ENCODE data around the gene CNTN1. TPM values are rescaled to one million over a fixed set of nuclear protein-coding genes. Genes with fewer than 3 reads are reported as not detected.

CNTN1 gene
- total and polyA plus RNA-seq, 2 donors (not counting 1 experiment from before 2014, with no cell fraction given), result not detected

DNA sequence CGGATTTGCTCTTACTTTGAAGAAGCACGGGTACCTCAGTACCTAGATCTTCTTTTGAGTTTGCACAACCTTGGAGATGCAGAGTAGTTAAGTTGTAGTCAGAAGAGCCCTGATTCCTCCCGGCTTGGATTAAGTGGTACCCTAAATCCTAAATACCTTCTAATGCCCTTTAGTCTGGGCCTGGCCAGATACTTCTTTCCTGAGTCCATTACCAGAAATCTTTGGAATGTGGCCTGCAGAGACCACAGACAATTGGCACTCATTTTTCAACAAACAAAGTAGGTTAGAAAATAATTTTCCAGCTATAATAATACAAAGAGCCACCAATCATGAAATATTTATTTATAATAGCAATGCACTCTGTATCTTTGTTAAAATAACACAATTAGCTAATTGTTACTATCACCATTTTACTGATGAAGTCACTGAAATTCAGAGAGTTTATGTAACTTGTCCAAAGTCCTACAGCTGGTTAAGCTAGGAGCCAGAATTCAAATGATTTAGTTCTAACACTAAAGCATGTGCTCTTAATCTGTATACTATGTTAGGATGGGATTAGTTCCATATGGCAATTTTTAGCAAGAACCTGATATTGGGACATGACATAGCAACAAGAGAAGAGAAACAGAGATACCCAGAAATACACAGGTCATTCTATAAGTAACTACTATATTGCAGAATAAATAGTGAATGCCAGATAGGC is 363.8 kb downstream of the CNTN1 start:
- no peak overlapping the region for H3K27ac ChIP-seq (ENCODE audit: low read length in 2 of 2)
- Mint-ChIP-seq H3K9me3 (ENCODE audit: insufficient read depth) (no peaks in the 10 kb centered on the region), H3K4me1 (no peaks in the 10 kb centered on the region), H3K27ac (no peak overlapping the region), H3K4me3 (no peak overlapping the region), H3K27me3 (no peaks in the 10 kb centered on the region)
- CTCF ChIA-PET, result no interaction called here
- H2AFZ ChIP-seq (ENCODE audit: insufficient read depth, low read depth, low read length, poor library complexity, severe bottlenecking), result no peak overlapping the region
- H3K4me2 ChIP-seq (replicated peaks; ENCODE audit: low read depth, low read length, poor library complexity, severe bottlenecking), result no peak overlapping the region
- H3K27me3 ChIP-seq (replicated peaks in 1 of 4; ENCODE audit: control extremely low read depth in 1 of 4, control insufficient read depth in 3 of 4, insufficient read depth in 4 of 4, low read length in 3 of 4), result no peaks in the 10 kb centered on the region
- 90% methylated on average over 2 of the region's 3 CpGs for whole genome bisulfite sequencing (ENCODE audit: insufficient coverage)
- no peaks in the 10 kb centered on the region for H3K4me1 ChIP-seq (ENCODE audit: control insufficient read depth in 2 of 2, insufficient read depth in 2 of 2, low read length in 2 of 2)
- no peaks in the 10 kb centered on the region for H3K79me2 ChIP-seq (ENCODE audit: control insufficient read depth, insufficient read depth, low read length)
- intact Hi-C loops (cut with micrococcal nuclease), result no loop called here
- no peak for TF ChIP-seq EZH2 (IDR thresholded peaks at IDR 0.05; ENCODE audit: borderline replicate concordance, insufficient read depth, low read depth, low read length, poor library complexity, severe bottlenecking)
- TF ChIP-seq, protein P1, sequence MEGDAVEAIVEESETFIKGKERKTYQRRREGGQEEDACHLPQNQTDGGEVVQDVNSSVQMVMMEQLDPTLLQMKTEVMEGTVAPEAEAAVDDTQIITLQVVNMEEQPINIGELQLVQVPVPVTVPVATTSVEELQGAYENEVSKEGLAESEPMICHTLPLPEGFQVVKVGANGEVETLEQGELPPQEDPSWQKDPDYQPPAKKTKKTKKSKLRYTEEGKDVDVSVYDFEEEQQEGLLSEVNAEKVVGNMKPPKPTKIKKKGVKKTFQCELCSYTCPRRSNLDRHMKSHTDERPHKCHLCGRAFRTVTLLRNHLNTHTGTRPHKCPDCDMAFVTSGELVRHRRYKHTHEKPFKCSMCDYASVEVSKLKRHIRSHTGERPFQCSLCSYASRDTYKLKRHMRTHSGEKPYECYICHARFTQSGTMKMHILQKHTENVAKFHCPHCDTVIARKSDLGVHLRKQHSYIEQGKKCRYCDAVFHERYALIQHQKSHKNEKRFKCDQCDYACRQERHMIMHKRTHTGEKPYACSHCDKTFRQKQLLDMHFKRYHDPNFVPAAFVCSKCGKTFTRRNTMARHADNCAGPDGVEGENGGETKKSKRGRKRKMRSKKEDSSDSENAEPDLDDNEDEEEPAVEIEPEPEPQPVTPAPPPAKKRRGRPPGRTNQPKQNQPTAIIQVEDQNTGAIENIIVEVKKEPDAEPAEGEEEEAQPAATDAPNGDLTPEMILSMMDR (IDR thresholded peaks at IDR 0.05), result no peak
- H3K9ac ChIP-seq (ENCODE audit: low read length), result no peak overlapping the region
- no peaks in the 10 kb centered on the region for H3K9me3 ChIP-seq (ENCODE audit: control extremely low read depth in 1 of 3, control insufficient read depth in 2 of 3, insufficient read depth in 1 of 3, low read length in 2 of 3)
- H3K36me3 ChIP-seq (replicated peaks in 1 of 2; ENCODE audit: control extremely low read depth in 1 of 2, control insufficient read depth in 1 of 2, extremely low read depth in 1 of 2, insufficient read depth in 2 of 2, low read length in 1 of 2), result no peaks in the 10 kb centered on the region
- POLR2A ChIA-PET, result no interaction called here
- DNase-seq (no peak), ATAC-seq (ENCODE audit: low read depth) (no peak)
- no peaks in the 10 kb centered on the region for H4K20me1 ChIP-seq (ENCODE audit: control insufficient read depth, insufficient read depth, low read length, poor library complexity, severe bottlenecking)
- no peak overlapping the region for H3K4me3 ChIP-seq (ENCODE audit: control extremely low read depth in 1 of 5, extremely low read depth in 1 of 5, insufficient read depth in 1 of 5, low read depth in 2 of 5, low read length in 4 of 5)

DNA sequence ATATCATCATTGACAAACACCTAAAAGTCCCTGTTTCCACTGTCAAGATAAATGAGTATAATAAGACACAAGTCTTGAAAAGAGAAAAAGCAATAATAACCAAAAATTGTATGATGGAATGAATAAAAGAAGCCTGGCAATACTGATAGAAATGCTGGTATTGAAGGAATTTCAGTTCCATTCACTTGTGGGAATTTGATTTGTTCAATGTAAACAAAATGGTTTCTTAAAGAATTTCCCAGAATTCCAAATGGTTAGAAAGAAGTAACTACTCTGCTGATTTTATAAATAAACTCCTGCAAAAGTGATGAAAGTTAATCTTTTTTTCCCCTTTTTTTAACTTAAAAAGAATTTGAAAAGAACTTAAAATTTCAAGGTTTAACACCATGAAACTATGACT is 366.0 kb downstream of the CNTN1 start:
- POLR2A ChIA-PET, result no interaction called here
- Histone ChIP-seq H3K36me3 (replicated peaks in 1 of 2; ENCODE audit: control extremely low read depth in 1 of 2, control insufficient read depth in 1 of 2, extremely low read depth in 1 of 2, insufficient read depth in 2 of 2, low read length in 1 of 2) (no peaks in the 10 kb centered on the region), H3K27me3 (replicated peaks in 1 of 4; ENCODE audit: control extremely low read depth in 1 of 4, control insufficient read depth in 3 of 4, insufficient read depth in 4 of 4, low read length in 3 of 4) (no peaks in the 10 kb centered on the region), H3K27ac (ENCODE audit: low read length in 2 of 2) (no peak overlapping the region), H3K4me2 (replicated peaks; ENCODE audit: low read depth, low read length, poor library complexity, severe bottlenecking) (no peak overlapping the region), H3K79me2 (ENCODE audit: control insufficient read depth, insufficient read depth, low read length) (no peaks in the 10 kb centered on the region), H3K9ac (ENCODE audit: low read length) (no peak overlapping the region), H4K20me1 (ENCODE audit: control insufficient read depth, insufficient read depth, low read length, poor library complexity, severe bottlenecking) (no peaks in the 10 kb centered on the region), H3K9me3 (ENCODE audit: control extremely low read depth in 1 of 3, control insufficient read depth in 2 of 3, insufficient read depth in 1 of 3, low read length in 2 of 3) (no peaks in the 10 kb centered on the region), H3K4me3 (ENCODE audit: control extremely low read depth in 1 of 5, extremely low read depth in 1 of 5, insufficient read depth in 1 of 5, low read depth in 2 of 5, low read length in 4 of 5) (no peak overlapping the region), H3K4me1 (ENCODE audit: control insufficient read depth in 2 of 2, insufficient read depth in 2 of 2, low read length in 2 of 2) (no peaks in the 10 kb centered on the region), H2AFZ (ENCODE audit: insufficient read depth, low read depth, low read length, poor library complexity, severe bottlenecking) (no peak overlapping the region)
- intact Hi-C loops (cut with micrococcal nuclease), result no loop called here
- ATAC-seq (ENCODE audit: low read depth), result no peak
- Mint-ChIP-seq H3K27ac (no peak overlapping the region), H3K27me3 (no peaks in the 10 kb centered on the region), H3K4me1 (no peaks in the 10 kb centered on the region), H3K9me3 (ENCODE audit: insufficient read depth) (no peaks in the 10 kb centered on the region), H3K4me3 (no peak overlapping the region)
- TF ChIP-seq, protein P1 (IDR thresholded peaks at IDR 0.05), result no peak
- TF ChIP-seq EZH2 (IDR thresholded peaks at IDR 0.05; ENCODE audit: borderline replicate concordance, insufficient read depth, low read depth, low read length, poor library complexity, severe bottlenecking), result no peak
- CTCF ChIA-PET, result no interaction called here
- no peak for DNase-seq
